K562 (cell line): ENCODE measurements around the gene RASIP1. TPM values are rescaled to one million over a fixed set of nuclear protein-coding genes. Genes with fewer than 3 reads are reported as not detected.

Experiments used
- ARHGAP35 ChIP-seq: fragments of 450-650 bp; IDR thresholded peaks from 2 replicates; pipeline ENCODE4 v1.6.1; 2018; ENCODE audit not compliant: partially characterized antibody
- ARID2 ChIP-seq: fragments of 450-650 bp; IDR thresholded peaks from 2 replicates; pipeline ENCODE4 v1.6.1; 2017; ENCODE audit warnings: antibody characterized with exemption, mild to moderate bottlenecking
- ATF1 ChIP-seq, 2 experiments: fragments of 450-650 bp in 1 of 2; IDR thresholded peaks; 2 replicates each; pipeline ENCODE4 v1.6.1; 2016; ENCODE audit warnings: missing compliant biosample characterization in 1 of 2, missing genetic modification characterization in 1 of 2
- CBFA2T2 ChIP-seq: fragments of 450-650 bp; conservative IDR thresholded peaks from 2 replicates; pipeline ENCODE4 v1.6.1; 2017; ENCODE audit warnings: mild to moderate bottlenecking
- CBX3 ChIP-seq, 2 experiments: IDR thresholded peaks; 1 replicate in 1 of 2; 2 replicates in 1 of 2; pipeline ENCODE4 v1.6.1; 2012; ENCODE audit warnings: inconsistent platforms in 2 of 2, low read length in 2 of 2, borderline replicate concordance in 1 of 2, control low read depth in 1 of 2
- FOXK2 ChIP-seq, 2 experiments: fragments of 450-650 bp; IDR thresholded peaks in 1 of 2; conservative IDR thresholded peaks in 1 of 2; 2 replicates each; pipeline ENCODE4 v1.6.1; 2016; ENCODE audit warnings: low read depth in 2 of 2, mild to moderate bottlenecking in 1 of 2
- HES1 ChIP-seq: fragments of 450-650 bp; IDR thresholded peaks from 2 replicates; pipeline ENCODE4 v1.6.1; 2016; ENCODE audit warnings: low read depth, mild to moderate bottlenecking, moderate library complexity
- HSF4 ChIP-seq: fragments of 250-450 bp; sonication (Bioruptor Pico); IDR thresholded peaks from 2 replicates; pipeline ENCODE4 v2.1.2; 2022; ENCODE audit warnings: mild to moderate bottlenecking, moderate library complexity, borderline replicate concordance
- IFI16 ChIP-seq: fragments of 250-450 bp; sonication (Bioruptor Pico); IDR thresholded peaks from 2 replicates; pipeline ENCODE4 v2.1.2; 2022; ENCODE audit warnings: mild to moderate bottlenecking, inconsistent platforms
- IRF1 ChIP-seq: sonication (generic); formaldehyde crosslinking; IDR thresholded peaks from 2 replicates; pipeline ENCODE4 v1.8.0; 2022; ENCODE audit warnings: missing genetic modification reagents, mild to moderate bottlenecking, borderline replicate concordance
- MYC ChIP-seq, 2 experiments: fragments of 250-450 bp in 1 of 2; sonication (Bioruptor Pico) in 1 of 2; IDR thresholded peaks; 2 replicates each; pipeline versions ENCODE4 v1.5.1 to v1.6.1; 2012 to 2021; ENCODE audit warnings: low read depth in 2 of 2, borderline replicate concordance in 1 of 2, improper control_type of control experiment in 1 of 2, low read length in 1 of 2, mild to moderate bottlenecking in 1 of 2, moderate library complexity in 1 of 2
- PKNOX1 ChIP-seq: fragments of 450-650 bp; IDR thresholded peaks from 2 replicates; pipeline ENCODE4 v1.6.1; 2016
- RAD51 ChIP-seq: fragments of 450-650 bp; IDR thresholded peaks from 2 replicates; pipeline ENCODE4 v1.7.1; 2016; ENCODE audit warnings: low read depth, mild to moderate bottlenecking, borderline replicate concordance
- RBM25 ChIP-seq: fragments of 200-400 bp; formaldehyde crosslinking; IDR thresholded peaks from 2 replicates; pipeline ENCODE4 v1.6.1; 2018; ENCODE audit warnings: low read length, low read depth, moderate library complexity; ENCODE audit not compliant: severe bottlenecking
- RBM39 ChIP-seq: fragments of 200-400 bp; formaldehyde crosslinking; optimal IDR thresholded peaks from 2 replicates; pipeline ENCODE3; 2018; ENCODE audit warnings: low read depth, low read length
- SIX5 ChIP-seq, 2 experiments: IDR thresholded peaks; 2 replicates each; pipeline ENCODE4 v1.6.1; 2011; ENCODE audit warnings: low read length in 2 of 2, borderline replicate concordance in 1 of 2, low read depth in 1 of 2, mild to moderate bottlenecking in 1 of 2, moderate library complexity in 1 of 2; ENCODE audit not compliant: insufficient read depth in 1 of 2
- STAT5B ChIP-seq: fragments of 250-450 bp; sonication (Bioruptor Pico); IDR thresholded peaks from 2 replicates; pipeline ENCODE4 v1.8.0; 2021; ENCODE audit warnings: mild to moderate bottlenecking, inconsistent platforms
- TAF9B ChIP-seq: fragments of 450-650 bp; IDR thresholded peaks from 2 replicates; pipeline ENCODE4 v1.6.1; 2018; ENCODE audit warnings: mild to moderate bottlenecking; ENCODE audit not compliant: partially characterized antibody
- XRCC4 ChIP-seq: IDR thresholded peaks from one replicate; pipeline ENCODE4 v1.6.1; 2011; ENCODE audit not compliant: insufficient read depth, insufficient read length; ENCODE audit errors: extremely low read depth
- ZNF324 ChIP-seq: fragments of 250-450 bp; sonication (Bioruptor Pico); IDR thresholded peaks from 2 replicates; pipeline ENCODE4 v1.4.0; 2020; ENCODE audit warnings: mild to moderate bottlenecking
- polyA plus RNA-seq, 8 experiments: library from polyadenylated mRNA; depleted of rRNA in 4 of 8; stranded (reverse) in 5 of 8; unstranded in 3 of 8; fragments of >200 nt; fragmentation: Nextera tagmentation in 2 of 8; fragmentation: Illumina TruSeq in 1 of 8; extraction: Ambion mirVana in 2 of 8; extraction: Trizol in 1 of 8; gene quantifications; 2 replicates each; pipeline versions ENCODE4 v1.2.1 to v1.2.3, GENCODE V29; 2011 to 2014; ENCODE audit warnings: inconsistent platforms in 1 of 8, missing spikeins in 1 of 8
- total RNA-seq, 7 experiments: library from RNA; depleted of rRNA in 6 of 7; stranded (reverse); fragments of >200 nt in 6 of 7; fragmentation: Illumina TruSeq in 2 of 7; extraction: Trizol in 2 of 7; gene quantifications; 2 replicates each; pipeline versions ENCODE4 v1.2.1 to v1.2.3, GENCODE V29; 2011 to 2021; ENCODE audit warnings: low replicate concordance in 1 of 7
- TF ChIP-seq, protein P1 (sequence below): fragments of 450-650 bp; IDR thresholded peaks from 2 replicates; pipeline ENCODE4 v1.6.1; 2016; ENCODE audit warnings: antibody characterized with exemption

Gene RASIP1
- total and polyA plus RNA-seq, 9 of the 15 experiments (the other 6 are each of a cell fraction or from before 2014, with no cell fraction given): 0.20 to 4.7 (median 1.5) TPM

GRCh38 chr19:48741129-48741999 is 954 bp upstream of the RASIP1 start (continued):
- peak; percentile 52; the same call in 1 of the 2 replicates for TF ChIP-seq MYC (IDR thresholded peaks at IDR 0.05; ENCODE audit: low read depth, low read length)
- TF ChIP-seq MYC (CRISPR knock-in tag; IDR thresholded peaks at IDR 0.05; ENCODE audit: borderline replicate concordance, low read depth): no peak
- TF ChIP-seq HES1: no peak
- TF ChIP-seq ARHGAP35: no peak
- TF ChIP-seq, protein P1, sequence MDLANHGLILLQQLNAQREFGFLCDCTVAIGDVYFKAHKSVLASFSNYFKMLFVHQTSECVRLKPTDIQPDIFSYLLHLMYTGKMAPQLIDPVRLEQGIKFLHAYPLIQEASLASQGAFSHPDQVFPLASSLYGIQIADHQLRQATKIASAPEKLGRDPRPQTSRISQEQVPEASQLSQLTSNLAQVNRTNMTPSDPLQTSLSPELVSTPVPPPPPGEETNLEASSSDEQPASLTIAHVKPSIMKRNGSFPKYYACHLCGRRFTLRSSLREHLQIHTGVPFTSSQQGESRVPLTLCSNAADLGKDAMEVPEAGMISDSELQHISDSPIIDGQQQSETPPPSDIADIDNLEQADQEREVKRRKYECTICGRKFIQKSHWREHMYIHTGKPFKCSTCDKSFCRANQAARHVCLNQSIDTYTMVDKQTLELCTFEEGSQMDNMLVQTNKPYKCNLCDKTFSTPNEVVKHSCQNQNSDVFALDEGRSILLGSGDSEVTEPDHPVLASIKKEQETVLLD: no peak
- TF ChIP-seq ATF1 (CRISPR knock-in tag; IDR thresholded peaks at IDR 0.05): no peak
- peak; percentile 56 for TF ChIP-seq ATF1 (tag; IDR thresholded peaks at IDR 0.05)
- TF ChIP-seq IRF1 (CRISPR knock-in tag): no peak
- TF ChIP-seq IFI16: no peak
- peak; percentile 53; the same call in 1 of the 2 replicates for TF ChIP-seq PKNOX1
- no peak; a peak in 2 of 4 replicates for TF ChIP-seq FOXK2 (conservative IDR thresholded peaks at IDR 0.05 in 1 of 2, IDR thresholded peaks at IDR 0.05 in 1 of 2; ENCODE audit: low read depth in 2 of 2)
- no peak for TF ChIP-seq STAT5B
- TF ChIP-seq RBM25: no peak
- no peak for TF ChIP-seq XRCC4
- no peak for TF ChIP-seq HSF4
- TF ChIP-seq RBM39: no peak
- TF ChIP-seq SIX5 (IDR thresholded peaks at IDR 0.05; ENCODE audit: borderline replicate concordance in 1 of 2, insufficient read depth in 1 of 2, low read depth in 1 of 2, low read length in 2 of 2): no peak
- no peak for TF ChIP-seq ARID2
- no peak for TF ChIP-seq TAF9B
- 0 out of 3 replicates have a peak, but pooled peaks of 1 of the 2 experiments have one; percentile 2 for TF ChIP-seq CBX3 (IDR thresholded peaks at IDR 0.05; ENCODE audit: borderline replicate concordance in 1 of 2, low read length in 2 of 2)
- TF ChIP-seq ZNF324 (CRISPR knock-in tag): no peak
- TF ChIP-seq CBFA2T2: no peak
- TF ChIP-seq RAD51: 0 out of 2 replicates have a peak, but pooled peaks have one; percentile 7
